C4-2B (cell line): ENCODE measurements around the gene ALDH1A2.

ENCODE experiments used
- H3K27ac ChIP-seq: fragments of 450-650 bp; 2 replicates; pipeline ENCODE4 v1.5.1; 2017
- CTCF ChIP-seq: fragments of 450-650 bp; conservative IDR thresholded peaks from 2 replicates; pipeline ENCODE4 v1.5.1; 2017; ENCODE audit warnings: mild to moderate bottlenecking
- ZFX ChIP-seq: fragments of 450-650 bp; IDR thresholded peaks from 2 replicates; pipeline ENCODE4 v1.6.1; 2017

The ALDH1A2 gene

DNA sequence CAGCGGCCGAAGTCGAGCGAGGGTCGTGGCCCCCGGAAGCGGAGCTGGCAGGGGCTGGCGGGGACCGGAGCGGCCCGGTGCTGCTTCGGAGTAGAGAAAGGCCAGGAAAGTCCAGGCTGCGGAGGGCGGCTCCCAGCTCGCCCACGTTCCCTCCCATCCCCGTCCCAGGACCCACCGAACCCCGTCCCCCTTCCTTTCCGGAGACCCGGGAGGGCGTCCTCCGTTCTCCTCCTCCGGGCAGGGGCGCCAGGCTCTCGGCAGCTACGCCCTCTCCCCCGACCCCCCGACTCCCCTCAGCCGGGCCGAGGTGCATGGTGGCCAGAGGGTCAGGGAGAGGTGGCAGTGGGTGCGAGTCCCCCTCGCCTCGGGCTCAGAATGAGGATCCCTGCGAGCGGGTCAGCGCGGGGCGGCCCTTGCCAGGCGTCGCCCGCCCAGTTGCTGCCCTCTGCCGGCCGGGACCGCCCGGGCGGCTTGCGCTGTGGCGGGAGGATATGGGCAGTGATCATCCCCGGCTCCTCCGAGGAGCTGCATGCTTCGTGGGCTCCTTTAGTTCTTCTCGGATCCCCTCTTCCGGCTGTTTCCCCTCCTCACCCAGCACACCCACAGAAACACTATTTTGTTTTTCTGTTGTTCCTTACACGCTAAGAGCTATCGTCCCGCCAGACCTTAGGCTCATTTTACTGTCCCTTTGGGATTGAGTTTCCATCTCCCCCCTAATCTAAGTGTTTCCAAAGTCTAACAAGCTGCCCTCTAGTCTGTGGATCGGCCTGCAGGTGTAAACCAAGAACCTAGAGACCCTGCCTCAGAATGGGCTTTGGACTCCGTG lies 744 bp upstream of the ALDH1A2 start:
- H3K27ac ChIP-seq: no peak overlapping the region
- TF ChIP-seq ZFX: no peak
- TF ChIP-seq CTCF: peak; percentile 96

- no peak overlapping the region for H3K27ac ChIP-seq
- TF ChIP-seq ZFX: no peak
- no peak for TF ChIP-seq CTCF
These were observed 499 bp downstream of the ALDH1A2 start for GRCh38 chr15:58064980-58065444.

- no peak for TF ChIP-seq ZFX
- no peak overlapping the region for H3K27ac ChIP-seq
These were observed 1.2 kb downstream of the ALDH1A2 start for GRCh38 chr15:58064082-58064979.

DNA sequence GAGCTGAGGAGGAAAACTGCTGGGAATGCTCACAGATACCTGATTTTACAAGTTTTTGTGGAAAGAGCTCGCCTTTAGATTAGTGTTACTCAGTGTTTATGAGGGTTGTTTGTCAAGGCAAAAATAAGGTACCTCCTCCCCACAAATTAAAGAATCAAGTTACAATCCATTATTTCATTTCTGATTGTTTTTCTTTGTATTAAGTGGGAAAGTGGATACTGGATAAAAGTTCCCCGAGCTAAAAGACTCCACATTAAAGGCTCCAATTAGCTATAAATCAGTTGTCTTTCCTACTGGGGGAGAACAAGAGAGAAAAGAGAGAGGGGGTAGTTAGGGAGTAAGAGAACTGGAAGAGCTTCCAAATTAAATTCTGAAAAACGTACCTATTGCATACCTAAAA lies 1.9 kb downstream of the ALDH1A2 start:
- TF ChIP-seq ZFX: no peak
- no peak overlapping the region for H3K27ac ChIP-seq

- H3K27ac ChIP-seq: no peak overlapping the region
- TF ChIP-seq CTCF (no peak), ZFX (no peak)
These were observed 2.5 kb downstream of the ALDH1A2 start for GRCh38 chr15:58062983-58063382.

- no peak for TF ChIP-seq ZFX
- no peak overlapping the region for H3K27ac ChIP-seq
These were observed 3.3 kb downstream of the ALDH1A2 start for GRCh38 chr15:58062175-58062574.

GRCh38 chr15:58060575-58060974 lies 4.9 kb downstream of the ALDH1A2 start:
- no peak overlapping the region for H3K27ac ChIP-seq
- TF ChIP-seq ZFX (no peak), CTCF (no peak)

GRCh38 chr15:58058729-58059128 lies 6.8 kb downstream of the ALDH1A2 start:
- H3K27ac ChIP-seq: no peak overlapping the region
- TF ChIP-seq CTCF (no peak), ZFX (no peak)
